Fibroblast of skin of back (primary cell): ENCODE results near the gene MFSD12.
"Not testable (repeated sequence)": the region's sequence is repeated elsewhere in the genome, so short reads cannot be mapped to it uniquely, and the experiment has no call there.

Experiments used
- DNase-seq: peaks from one replicate; pipeline ENCODE4 v3.0.0-alpha.2; 2013

MFSD12 gene

DNA sequence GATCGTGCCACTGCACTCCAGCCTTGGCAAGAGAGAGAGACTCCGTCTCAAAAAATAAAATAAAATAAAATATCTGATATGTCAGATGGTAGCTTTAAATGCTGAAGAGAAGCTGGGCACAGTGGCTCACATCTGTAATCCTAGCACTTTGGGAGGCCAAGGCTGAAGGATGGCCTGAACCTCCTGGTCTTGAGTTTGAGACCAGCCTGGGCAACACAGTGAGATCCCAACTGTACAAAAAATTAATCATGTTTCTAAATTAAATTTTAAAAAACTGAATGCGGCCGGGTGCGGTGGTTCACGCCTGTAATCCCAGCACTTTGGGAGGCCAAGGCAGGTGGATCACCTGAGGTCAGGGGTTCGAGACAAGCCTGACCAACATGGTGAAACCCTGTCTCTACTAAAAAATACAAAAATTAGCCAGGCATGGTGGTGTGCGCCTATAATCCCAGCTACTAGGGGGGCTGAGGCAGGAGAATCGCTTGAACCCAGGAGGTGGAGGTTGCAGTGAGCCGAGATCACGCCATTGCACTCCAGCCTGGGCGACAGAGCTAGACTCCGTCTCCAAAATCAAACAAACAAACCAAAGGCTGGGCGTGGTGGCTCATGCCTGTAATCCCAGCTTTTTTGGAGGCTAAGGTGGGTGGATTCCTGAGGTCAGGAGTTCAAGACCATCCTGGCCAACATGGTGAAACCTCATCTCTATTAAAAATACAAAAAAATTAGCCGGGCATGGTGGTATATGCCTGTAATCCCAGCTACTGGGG is 26.8 kb upstream of the MFSD12 start:
- not testable (repeated sequence) for DNase-seq

GRCh38 chr19:3581792-3582191 is 24.4 kb upstream of the MFSD12 start:
- not testable (repeated sequence) for DNase-seq

GRCh38 chr19:3580156-3580934 is 23.0 kb upstream of the MFSD12 start:
- peak; percentile 96 for DNase-seq

DNA sequence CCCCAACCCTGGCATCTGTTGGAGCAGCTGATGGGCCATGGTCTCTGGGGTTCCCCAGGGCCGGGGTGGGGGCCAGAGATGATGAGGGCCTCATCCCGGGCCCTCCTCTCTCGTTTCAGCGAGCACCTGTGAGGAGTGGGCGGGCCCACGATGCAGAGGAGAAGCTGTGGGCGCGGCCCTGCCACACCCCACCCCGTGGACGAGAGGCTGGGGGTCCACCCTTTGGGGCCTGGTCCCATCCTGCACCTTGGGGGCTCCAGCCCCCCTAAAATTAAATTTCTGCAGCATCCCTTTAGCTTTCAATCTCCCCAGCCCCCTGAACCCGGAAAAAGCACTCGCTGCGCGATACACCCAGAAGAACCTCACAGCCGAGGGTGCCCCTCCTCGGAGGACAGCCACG is 21.0 kb upstream of the MFSD12 start:
- DNase-seq: no peak

- DNase-seq: no peak
Measured at GRCh38 chr19:3577723-3578344, 20.4 kb upstream of the MFSD12 start.

GRCh38 chr19:3576696-3577443 is 19.5 kb upstream of the MFSD12 start:
- peak; percentile 59 for DNase-seq

DNA sequence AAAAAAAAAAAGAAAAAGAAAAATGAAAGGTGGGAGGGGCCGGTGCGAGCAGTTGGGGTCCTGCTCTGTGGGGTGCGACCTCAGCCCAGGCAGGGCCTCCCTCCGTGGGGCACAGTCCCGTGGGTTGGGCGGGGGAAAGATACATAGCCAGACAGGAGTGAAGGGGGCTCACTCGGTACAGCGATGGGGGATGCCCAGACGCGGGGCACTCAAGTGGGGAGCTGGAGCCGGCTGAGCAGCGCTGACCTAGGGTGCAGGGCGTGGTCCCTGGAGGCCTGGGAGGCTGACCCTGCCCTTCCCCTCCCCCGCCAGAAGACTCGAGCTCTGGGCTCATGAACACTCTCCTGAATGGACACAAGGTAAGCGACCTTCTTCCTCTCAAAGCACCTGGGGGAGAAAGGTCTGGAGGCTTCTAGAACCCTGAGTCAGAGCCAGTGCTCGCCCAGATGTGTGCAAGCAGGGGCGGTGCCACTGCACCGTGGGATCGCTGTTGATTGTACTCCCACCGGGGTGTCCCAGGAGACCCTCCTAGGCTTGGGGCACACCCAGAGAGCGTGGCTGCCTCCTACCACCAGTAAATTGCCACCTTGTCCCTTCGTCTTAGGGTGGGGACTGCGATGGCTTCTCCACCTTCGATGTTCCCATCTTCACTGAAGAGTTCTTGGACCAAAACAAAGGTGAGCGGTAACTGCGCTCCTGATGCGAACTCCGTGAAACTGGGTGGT is 18.7 kb upstream of the MFSD12 start:
- no peak for DNase-seq

DNA sequence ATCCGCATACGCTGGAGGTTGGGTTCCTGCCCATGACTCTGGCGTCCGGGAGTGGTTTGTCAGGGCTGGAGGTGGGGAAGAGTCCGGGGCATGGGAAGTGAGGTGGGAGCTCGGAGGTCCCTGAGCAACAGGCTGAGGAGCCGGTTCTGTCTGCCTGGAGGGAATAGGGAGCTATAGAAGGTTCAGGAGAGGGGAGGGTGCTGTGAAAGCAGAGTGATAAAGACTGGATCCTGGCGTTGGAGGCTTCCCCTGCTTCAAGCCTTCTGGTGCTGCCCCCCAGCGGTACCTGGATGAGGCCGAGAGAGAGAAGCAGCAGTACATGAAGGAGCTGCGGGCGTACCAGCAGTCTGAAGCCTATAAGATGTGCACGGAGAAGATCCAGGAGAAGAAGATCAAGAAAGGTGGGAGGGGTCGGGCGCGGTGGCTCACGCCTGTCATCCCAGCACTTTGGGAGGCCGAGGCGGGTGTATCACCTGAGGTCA is 17.9 kb upstream of the MFSD12 start:
- DNase-seq: peak; percentile 34

DNA sequence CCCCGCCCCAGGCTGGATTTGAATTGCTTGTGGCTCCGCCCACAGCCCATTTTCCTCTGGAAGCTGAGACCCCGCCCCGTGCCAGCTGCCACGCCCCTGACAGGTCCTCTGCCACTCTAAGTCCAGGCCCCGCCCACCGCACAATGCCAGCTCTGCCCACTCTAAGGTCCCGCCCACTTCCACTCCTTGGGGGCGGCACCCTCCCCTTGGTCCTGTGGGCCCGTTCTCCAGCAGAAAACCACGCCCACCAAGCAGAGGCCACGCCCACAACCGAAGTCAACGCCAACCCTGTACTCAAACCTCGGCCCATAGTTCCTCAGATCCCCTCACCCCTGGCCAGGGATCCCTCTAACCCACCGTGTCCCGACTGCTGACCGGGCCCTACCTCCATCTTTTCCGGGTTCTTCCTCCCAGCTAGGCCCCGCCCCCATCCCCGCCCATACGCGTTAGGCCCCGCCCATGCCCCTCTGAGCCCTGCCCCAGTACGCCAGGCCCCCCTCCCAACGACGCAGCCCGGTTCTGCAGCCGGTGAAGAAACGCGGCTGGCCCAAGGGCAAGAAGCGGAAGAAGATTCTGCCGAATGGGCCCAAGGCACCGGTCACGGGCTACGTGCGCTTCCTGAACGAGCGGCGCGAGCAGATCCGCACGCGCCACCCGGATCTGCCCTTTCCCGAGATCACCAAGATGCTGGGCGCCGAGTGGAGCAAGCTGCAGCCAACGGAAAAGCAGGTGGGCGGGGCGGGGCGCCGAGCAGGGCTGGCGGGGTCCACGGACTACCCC is 16.7 kb upstream of the MFSD12 start:
- peak; percentile 91 for DNase-seq

DNA sequence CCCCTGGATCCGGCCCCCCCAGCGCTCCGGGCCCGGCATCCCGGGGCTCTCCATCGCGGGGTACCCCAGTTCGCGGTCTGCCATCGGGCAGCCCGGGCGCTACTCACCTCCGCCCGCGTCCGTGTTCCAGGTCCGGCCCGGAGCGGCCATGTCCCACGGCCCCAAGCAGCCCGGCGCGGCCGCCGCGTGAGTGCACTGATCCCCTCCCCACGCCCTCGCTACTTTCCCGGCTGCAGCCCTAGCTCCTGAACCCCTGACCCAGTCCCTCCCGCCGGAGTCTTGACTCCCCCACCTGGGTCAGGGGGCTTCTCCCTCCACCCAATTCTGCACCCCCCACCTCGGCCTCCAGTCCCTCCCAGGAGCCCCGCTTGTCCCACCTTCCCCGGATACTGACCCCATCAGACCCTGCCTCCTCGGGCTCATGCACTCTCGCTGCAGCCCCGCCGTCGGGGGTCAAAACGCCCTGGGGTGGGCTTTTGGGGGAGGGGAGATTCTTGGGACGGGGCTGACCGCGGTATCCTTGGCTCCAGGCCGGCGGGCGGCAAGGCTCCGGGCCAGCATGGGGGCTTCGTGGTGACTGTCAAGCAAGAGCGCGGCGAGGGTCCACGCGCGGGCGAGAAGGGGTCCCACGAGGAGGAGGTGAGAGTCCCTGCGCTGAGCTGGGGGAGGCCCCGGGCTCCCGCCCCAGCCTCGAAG is 15.9 kb upstream of the MFSD12 start:
- no peak for DNase-seq

- no peak for DNase-seq
Measured at GRCh38 chr19:3572855-3573161, 15.4 kb upstream of the MFSD12 start, which contains the start of gene HMG20B. HMG20B (plus strand) TSS chr19:3572944; CDS start chr19:3573310, 366 bp downstream.

GRCh38 chr19:3572132-3572854 is 14.9 kb upstream of the MFSD12 start:
- peak; percentile 100 for DNase-seq

GRCh38 chr19:3570606-3571011 is 13.2 kb upstream of the MFSD12 start:
- DNase-seq: no peak

DNA sequence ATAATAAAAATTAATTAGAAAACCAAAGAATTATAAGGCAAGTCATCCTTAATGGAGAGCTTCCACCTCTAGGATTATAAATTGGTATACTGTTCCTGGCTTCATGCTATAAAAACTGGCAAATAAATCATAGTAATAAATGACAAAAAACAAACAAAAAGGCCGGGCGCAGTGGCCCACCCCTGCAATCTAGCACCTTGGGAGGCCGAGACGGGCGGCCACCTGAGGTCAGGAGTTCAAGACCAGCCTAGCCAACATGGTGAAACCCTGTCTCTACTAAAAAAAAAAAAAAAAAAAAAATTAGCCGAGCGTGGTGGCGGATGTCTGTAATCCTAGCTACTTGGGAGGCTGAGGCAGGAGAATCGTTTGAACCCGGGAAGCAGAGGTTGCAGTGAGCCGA is 12.7 kb upstream of the MFSD12 start:
- not testable (repeated sequence) for DNase-seq

DNA sequence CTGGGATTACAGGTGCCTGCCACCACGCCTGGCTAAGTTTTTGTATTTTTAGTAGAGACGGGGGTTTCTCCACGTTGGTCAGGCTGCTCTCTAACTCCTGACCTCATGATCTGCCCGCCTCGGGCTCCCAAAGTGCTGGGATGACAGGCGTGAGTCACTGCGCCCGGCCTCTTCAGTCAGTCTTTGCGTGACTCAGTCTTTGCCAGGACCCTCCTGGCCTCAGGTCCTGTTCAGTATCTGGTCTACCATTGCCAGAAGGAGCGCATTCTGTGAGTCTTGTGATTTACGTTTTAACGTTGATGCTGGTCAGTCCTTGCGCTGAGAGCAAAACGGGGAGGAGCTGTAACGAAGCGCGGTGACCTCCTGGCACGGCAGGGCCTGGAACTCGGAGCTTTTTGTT is 7.8 kb upstream of the MFSD12 start:
- no peak for DNase-seq

DNA sequence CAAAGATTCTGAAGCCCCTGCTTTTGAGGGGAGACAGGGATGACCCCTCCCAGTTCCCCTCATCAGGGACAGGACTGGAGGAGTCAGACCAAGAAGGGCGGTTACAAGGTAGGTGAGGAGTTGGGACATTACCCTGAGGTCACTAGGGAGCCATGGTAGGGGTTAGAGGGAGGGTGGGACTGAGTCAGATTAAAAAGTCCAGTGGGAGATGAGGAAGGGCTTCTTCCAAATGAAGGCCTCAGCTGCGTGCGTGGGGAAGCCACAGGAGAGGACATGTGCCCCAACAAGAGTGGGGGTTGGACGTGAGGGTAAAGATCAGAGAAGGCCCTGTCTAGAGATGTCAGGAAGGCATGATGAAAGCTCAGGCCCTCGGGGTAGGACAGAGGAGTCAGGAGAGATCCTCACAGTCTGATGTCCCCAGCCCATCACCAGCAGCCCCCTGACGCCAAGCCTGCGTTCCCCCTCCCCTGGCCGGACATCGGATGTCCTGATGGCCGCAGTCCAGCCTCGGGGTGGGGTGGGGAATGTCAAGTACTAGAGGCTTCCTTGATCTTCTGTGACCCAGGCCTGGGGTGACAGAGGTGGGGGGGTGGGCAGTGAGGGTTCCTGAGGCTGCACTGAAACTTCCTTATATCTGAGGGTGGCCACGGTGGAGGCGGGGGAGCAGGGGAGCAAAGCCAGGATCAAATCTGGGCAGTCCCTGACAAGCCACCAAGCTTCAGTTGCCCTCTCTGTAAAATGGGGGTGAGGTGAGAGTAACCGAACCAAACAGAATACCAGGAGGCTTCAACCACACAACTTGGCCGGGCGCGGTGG is 6.5 kb upstream of the MFSD12 start:
- no peak for DNase-seq

DNA sequence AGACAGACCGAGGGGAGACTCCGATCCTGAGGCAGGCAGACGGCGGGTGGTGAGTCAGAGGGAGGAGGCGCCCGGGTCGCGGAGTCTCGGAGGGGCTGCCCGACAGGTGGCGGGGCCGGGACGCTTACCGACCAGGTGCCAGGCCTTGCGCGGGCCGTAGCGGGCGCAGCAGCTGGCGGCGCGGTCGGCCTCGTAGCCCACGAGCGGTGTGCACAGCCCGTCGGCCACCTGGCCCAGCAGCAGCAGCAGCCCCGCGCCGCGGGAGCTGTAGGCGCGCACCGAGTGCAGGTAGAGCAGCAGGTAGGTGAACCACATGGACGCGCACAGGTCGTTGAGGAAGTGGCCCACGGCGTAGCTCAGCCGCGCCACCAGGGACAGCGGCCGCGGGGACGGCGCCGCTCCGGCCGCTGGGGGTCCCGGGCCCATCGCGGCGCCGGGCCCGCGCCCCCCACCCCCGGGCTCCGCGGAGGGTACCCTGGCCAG is 367 bp downstream of the MFSD12 start:
- DNase-seq: no peak

DNA sequence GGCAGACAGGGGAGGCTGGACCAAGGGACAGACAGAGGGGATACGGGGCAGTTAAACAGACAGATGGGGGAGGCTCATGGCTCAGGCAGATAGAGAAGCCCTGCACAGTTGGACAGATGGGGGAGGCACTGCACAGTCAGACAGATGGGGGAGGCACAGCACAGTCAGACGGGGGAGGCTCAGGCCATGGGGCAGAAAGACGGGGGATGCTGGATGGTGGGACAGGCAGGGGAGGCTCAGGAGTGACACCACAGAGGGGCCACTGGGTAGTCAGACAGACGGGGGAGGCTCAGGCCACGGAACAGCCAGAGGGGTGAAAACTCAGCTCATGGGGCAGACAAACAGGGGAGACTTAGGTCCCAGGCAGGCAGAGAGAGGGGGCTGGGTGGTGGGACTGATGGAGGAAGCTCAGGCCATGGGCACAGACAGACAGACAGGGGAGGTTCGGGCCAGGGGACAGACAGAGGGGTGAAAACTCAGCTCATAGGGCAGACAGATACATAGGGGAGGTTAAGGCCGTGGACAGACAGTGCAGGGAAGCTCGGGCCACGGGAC is 886 bp downstream of the MFSD12 start:
- DNase-seq: no peak
